ENCODE results near the gene KBTBD2.
"Not testable (repeated sequence)": the region's sequence is repeated elsewhere in the genome, so short reads cannot be mapped to it uniquely, and the experiment has no call there.

GRCh38 chr7:32839846-32840245 is 51.7 kb downstream of the KBTBD2 start:
- TF ChIP-seq CTCF (IDR thresholded peaks at IDR 0.05; ENCODE audit: low read depth, low read length); POLR2A (IDR thresholded peaks at IDR 0.05; ENCODE audit: extremely low read depth, insufficient read length): not testable (repeated sequence)
